Epidermal melanocyte (primary cell): ENCODE data around the gene ZNF436.
"Not testable (repeated sequence)": the region's sequence is repeated elsewhere in the genome, so short reads cannot be mapped to it uniquely, and the experiment has no call there.

Experiments used
- DNase-seq: peaks from one replicate; pipeline ENCODE4 v3.0.0; 2011; ENCODE audit warnings: low spot score; ENCODE audit not compliant: insufficient read length

The ZNF436 gene

GRCh38 chr1:23310280-23310679 is 59.4 kb downstream of the ZNF436 start:
- not testable (repeated sequence) for DNase-seq
